IMR-90 (cell line): Measurements from ENCODE around the gene CASS4. TPM values are rescaled to one million over a fixed set of nuclear protein-coding genes. Genes with fewer than 3 reads are reported as not detected.

ENCODE experiments used
- ATAC-seq: fragments of 200-7000 bp; cut with Tn5 transposase; 2 replicates; pipeline ENCODE4 v1.9.1; 2020; ENCODE audit warnings: low read depth, mild to moderate bottlenecking, moderate library complexity
- BruUV-seq: library from RNA; stranded (reverse); fragments of 400-500 nt; replicated peaks from 2 replicates; lab custom pipeline; 2021; lab: Mats Ljungman, UMichigan
- CTCF ChIA-PET: fragments of 300-600 bp; formaldehyde crosslinking; extraction: SDS; loops from one replicate; lab custom pipeline; 2021; ENCODE audit warnings: antibody characterized with exemption; lab: Yijun Ruan, JAX
- POLR2A ChIA-PET: fragments of 300-600 bp; sonication (Branson Sonifier 250); formaldehyde crosslinking; loops from one replicate; lab custom pipeline; 2022; ENCODE audit warnings: antibody characterized with exemption; ENCODE audit not compliant: unreplicated experiment; lab: Charles Lee
- DNase-seq: peaks from one replicate; pipeline ENCODE4 v3.0.0; 2013
- H2AFZ ChIP-seq: replicated peaks from 2 replicates; pipeline ENCODE3; 2013; ENCODE audit warnings: low read length, mild to moderate bottlenecking; ENCODE audit not compliant: poor library complexity
- H2AK5ac ChIP-seq: 2 replicates; pipeline ENCODE4 v1.6.1; 2013; ENCODE audit warnings: low read depth, low read length, inconsistent platforms
- H2AK9ac ChIP-seq: replicated peaks from 2 replicates; pipeline ENCODE3; 2013; ENCODE audit warnings: mild to moderate bottlenecking, low read depth, low read length, moderate library complexity; ENCODE audit not compliant: poor library complexity
- H2BK120ac ChIP-seq: 2 replicates; pipeline ENCODE4 v1.6.1; 2013; ENCODE audit warnings: low read depth, low read length, inconsistent platforms
- H2BK15ac ChIP-seq: 3 replicates; pipeline ENCODE4 v1.6.1; 2013; ENCODE audit warnings: low read depth, low read length, inconsistent platforms
- H2BK20ac ChIP-seq: 2 replicates; pipeline ENCODE4 v1.6.1; 2013; ENCODE audit warnings: low read depth, mild to moderate bottlenecking, inconsistent platforms, low read length, moderate library complexity
- H2BK5ac ChIP-seq: 2 replicates; pipeline ENCODE4 v1.6.1; 2013; ENCODE audit warnings: mild to moderate bottlenecking, low read depth, low read length, inconsistent platforms; ENCODE audit not compliant: poor library complexity, severe bottlenecking
- H3K14ac ChIP-seq: replicated peaks from 2 replicates; pipeline ENCODE4 v1.6.1; 2013; ENCODE audit warnings: low read depth, low read length, inconsistent platforms
- H3K18ac ChIP-seq: 2 replicates; pipeline ENCODE4 v1.6.1; 2013; ENCODE audit warnings: low read depth, low read length, control low read depth
- H3K23ac ChIP-seq: 2 replicates; pipeline ENCODE4 v1.6.1; 2013; ENCODE audit warnings: low read depth, low read length, inconsistent platforms
- H3K27ac ChIP-seq: 2 replicates; pipeline ENCODE4 v1.5.1; 2013; ENCODE audit warnings: mild to moderate bottlenecking, control low read depth, low read length; ENCODE audit not compliant: insufficient read depth
- H3K27me3 ChIP-seq: 2 replicates; pipeline ENCODE4 v1.6.1; 2013; ENCODE audit warnings: low read length; ENCODE audit not compliant: control insufficient read depth, insufficient read depth
- H3K36me3 ChIP-seq: 2 replicates; pipeline ENCODE4 v1.6.1; 2013; ENCODE audit warnings: low read length, mixed read lengths; ENCODE audit not compliant: control insufficient read depth, insufficient read depth
- H3K4ac ChIP-seq: 2 replicates; pipeline ENCODE4 v1.6.1; 2013; ENCODE audit warnings: low read depth, low read length, inconsistent platforms
- H3K4me1 ChIP-seq: 2 replicates; pipeline ENCODE4 v1.6.1; 2013; ENCODE audit warnings: low read length, mixed read lengths; ENCODE audit not compliant: control insufficient read depth, insufficient read depth
- H3K4me2 ChIP-seq: 2 replicates; pipeline ENCODE4 v1.6.1; 2013; ENCODE audit warnings: low read depth, mild to moderate bottlenecking, control low read depth, low read length, moderate library complexity
- H3K4me3 ChIP-seq: 2 replicates; pipeline ENCODE4 v1.5.1; 2013; ENCODE audit warnings: low read depth, mild to moderate bottlenecking, control low read depth, low read length, moderate library complexity; ENCODE audit not compliant: insufficient read depth
- H3K56ac ChIP-seq: 2 replicates; pipeline ENCODE4 v1.6.1; 2013; ENCODE audit warnings: low read length, inconsistent platforms; ENCODE audit not compliant: insufficient read depth; ENCODE audit errors: extremely low read depth
- H3K79me1 ChIP-seq, 2 experiments: 2 replicates each; pipeline ENCODE4 v1.6.1; 2013; ENCODE audit warnings: low read length in 2 of 2, inconsistent platforms in 1 of 2, low read depth in 1 of 2
- H3K9ac ChIP-seq: 2 replicates; pipeline ENCODE4 v1.6.1; 2013; ENCODE audit warnings: low read depth, low read length, control low read depth
- H3K9me1 ChIP-seq: 2 replicates; pipeline ENCODE4 v1.6.1; 2013; ENCODE audit warnings: low read length, inconsistent platforms; ENCODE audit not compliant: insufficient read depth
- H3K9me3 ChIP-seq: 2 replicates; pipeline ENCODE4 v1.6.1; 2013; ENCODE audit warnings: low read length; ENCODE audit not compliant: control insufficient read depth, insufficient read depth
- H4K20me1 ChIP-seq: 2 replicates; pipeline ENCODE4 v1.6.1; 2013; ENCODE audit warnings: low read length, inconsistent platforms; ENCODE audit not compliant: insufficient read depth
- H4K5ac ChIP-seq: 2 replicates; pipeline ENCODE4 v1.6.1; 2013; ENCODE audit warnings: mild to moderate bottlenecking, low read depth, low read length, control low read depth
- H4K8ac ChIP-seq, 2 experiments: 2 replicates each; pipeline ENCODE4 v1.6.1; 2013; ENCODE audit warnings: low read depth in 2 of 2, low read length in 2 of 2, control low read depth in 1 of 2, inconsistent platforms in 1 of 2
- H4K91ac ChIP-seq: 2 replicates; pipeline ENCODE4 v1.6.1; 2013; ENCODE audit warnings: low read depth, low read length, inconsistent platforms; ENCODE audit not compliant: insufficient read depth
- BHLHE40 ChIP-seq: fragments of 150-350 bp; IDR thresholded peaks from 2 replicates; pipeline ENCODE4 v1.6.1; 2016; ENCODE audit warnings: mild to moderate bottlenecking, low read depth, low read length
- CEBPB ChIP-seq: IDR thresholded peaks from 2 replicates; pipeline ENCODE4 v1.6.1; 2012; ENCODE audit warnings: low read depth, low read length, improper control_type of control experiment
- CHD1 ChIP-seq: IDR thresholded peaks from 2 replicates; pipeline ENCODE4 v1.6.1; 2012; ENCODE audit warnings: low read depth, low read length, improper control_type of control experiment
- CTCF ChIP-seq: conservative IDR thresholded peaks from 2 replicates; pipeline ENCODE4 v1.5.1; 2012; ENCODE audit warnings: mild to moderate bottlenecking, low read depth, low read length, improper control_type of control experiment
- ELK1 ChIP-seq: fragments of 150-350 bp; IDR thresholded peaks from 2 replicates; pipeline ENCODE4 v1.6.1; 2016; ENCODE audit warnings: low read depth, mild to moderate bottlenecking, low read length, moderate library complexity, borderline replicate concordance
- FOS ChIP-seq: fragments of 150-350 bp; IDR thresholded peaks from 2 replicates; pipeline ENCODE4 v1.6.1; 2016; ENCODE audit warnings: low read depth, low read length
- MAFK ChIP-seq: IDR thresholded peaks from 2 replicates; pipeline ENCODE4 v1.6.1; 2012; ENCODE audit warnings: low read depth, low read length, improper control_type of control experiment
- MAZ ChIP-seq: IDR thresholded peaks from 2 replicates; pipeline ENCODE4 v1.6.1; 2012; ENCODE audit warnings: low read depth, mild to moderate bottlenecking, low read length, improper control_type of control experiment, moderate library complexity, borderline replicate concordance
- MXI1 ChIP-seq: IDR thresholded peaks from 2 replicates; pipeline ENCODE4 v1.6.1; 2012; ENCODE audit warnings: low read depth, mild to moderate bottlenecking, low read length, moderate library complexity, borderline replicate concordance
- NFE2L2 ChIP-seq: fragments of 150-350 bp; IDR thresholded peaks from 2 replicates; pipeline ENCODE4 v1.6.1; 2016; ENCODE audit warnings: low read depth, mild to moderate bottlenecking, low read length
- POLR2A ChIP-seq: IDR thresholded peaks from 2 replicates; pipeline ENCODE4 v1.6.1; 2012; ENCODE audit warnings: mild to moderate bottlenecking, low read depth, low read length
- RAD21 ChIP-seq: IDR thresholded peaks from 2 replicates; pipeline ENCODE4 v1.6.1; 2012; ENCODE audit warnings: low read length, improper control_type of control experiment
- RCOR1 ChIP-seq: IDR thresholded peaks from 2 replicates; pipeline ENCODE4 v1.6.1; 2012; ENCODE audit warnings: mild to moderate bottlenecking, low read length, improper control_type of control experiment; ENCODE audit not compliant: insufficient replicate concordance
- RFX5 ChIP-seq: IDR thresholded peaks from 2 replicates; pipeline ENCODE4 v1.8.0; 2012; ENCODE audit warnings: low read depth, mild to moderate bottlenecking, low read length, moderate library complexity
- SMC3 ChIP-seq: fragments of 150-350 bp; IDR thresholded peaks from 2 replicates; pipeline ENCODE4 v1.6.1; 2016; ENCODE audit warnings: low read depth, mild to moderate bottlenecking, antibody characterized with exemption, low read length, moderate library complexity
- WGBS, 2 experiments: methylation state at CpG; one replicate each; pipeline versions ENCODE4 v1.1.5 to v1.1.7; 2013; ENCODE audit warnings: missing lambda C conversion rate in 2 of 2; ENCODE audit not compliant: insufficient read length in 1 of 2; ENCODE audit errors: extremely low coverage in 2 of 2; 5-methylcytosine and 5-hydroxymethylcytosine counted together
- dilution Hi-C: fragments of 300-500 bp; cut with HindIII; formaldehyde crosslinking; loops from one replicate; pipeline ENCODE4 v1.14.3; 2018; ENCODE audit warnings: low sequenced_read_pairs; ENCODE audit not compliant: unreplicated experiment
- in situ Hi-C: fragments of 300-500 bp; cut with MboI; formaldehyde crosslinking; loops from 3 replicates; pipeline ENCODE4 v1.14.3; 2019; ENCODE audit warnings: low sequenced_read_pairs, inconsistent platforms, mixed read lengths
- intact Hi-C: fragments of 100-400 bp; cut with micrococcal nuclease; formaldehyde crosslinking; loops from 2 replicates; pipeline ENCODE4 v1.10.0; 2022
- polyA plus RNA-seq, 3 experiments: library from polyadenylated mRNA; depleted of rRNA; stranded (reverse); fragments of >200 nt; gene quantifications; 2 replicates each; pipeline ENCODE4 v1.2.3, GENCODE V29; 2012; ENCODE audit warnings: low replicate concordance in 1 of 3
- total RNA-seq: library from RNA; depleted of rRNA; stranded (reverse); fragments of >200 nt; gene quantifications from 2 replicates; pipeline ENCODE4 v1.2.3, GENCODE V29; 2012
- TF ChIP-seq, protein P1 (sequence below): fragments of 150-350 bp; IDR thresholded peaks from 2 replicates; pipeline ENCODE4 v1.6.1; 2017; ENCODE audit warnings: mild to moderate bottlenecking, antibody characterized with exemption, low read length, low read depth

The CASS4 gene
- total and polyA plus RNA-seq, 2 of the 4 experiments (the other 2 are of a cell fraction): 25.8 to 26.5 TPM

DNA sequence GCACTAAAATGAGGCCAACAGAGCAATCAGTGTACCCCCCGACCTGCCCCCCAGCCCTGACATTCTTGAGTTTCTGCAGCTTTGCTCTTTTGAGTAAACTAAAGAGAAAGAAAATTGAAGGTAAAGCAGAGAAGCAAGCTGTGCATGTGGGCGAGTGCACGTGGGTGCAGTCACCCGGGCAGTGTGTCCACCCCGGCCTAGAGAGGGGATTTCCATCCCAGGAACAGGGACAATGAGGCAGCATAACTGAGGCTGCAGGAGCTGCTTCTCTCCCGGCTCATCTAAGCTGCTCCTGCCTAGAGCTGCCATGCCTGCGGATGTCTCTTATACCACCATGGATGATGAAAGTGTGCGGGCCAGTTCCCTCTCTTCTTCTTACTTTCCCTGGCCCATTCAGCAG is 16.8 kb downstream of the CASS4 start:
- Histone ChIP-seq H3K9me3 (no peaks in the 10 kb centered on the region), H3K27me3 (no peaks in the 10 kb centered on the region), H3K56ac (peak overlapping the region; percentile 92), H2AFZ (peak overlapping the region; percentile 79), H2BK120ac (peak overlapping the region; percentile 97), H3K4me3 (no peak overlapping the region), H3K36me3 (peaks cover 9% of the 10 kb centered on the region), H3K27ac (peak overlapping the region; percentile 96), H4K91ac (peak overlapping the region; percentile 98), H2BK5ac (peak overlapping the region; percentile 97), H4K20me1 (no peaks in the 10 kb centered on the region), H2BK15ac (peak overlapping the region; percentile 99; the same call in 2 of the 3 replicates), H3K23ac (peak overlapping the region; percentile 88), H2AK9ac (peak overlapping the region; percentile 84), H3K4ac (peak overlapping the region; percentile 96), H3K4me1 (peaks cover 42% of the 10 kb centered on the region), H3K9me1 (peaks cover 34% of the 10 kb centered on the region), H3K9ac (peak overlapping the region; percentile 43), H3K79me1 (peaks cover 38 to 76% of the 10 kb centered on the region in 2 experiments), H2BK20ac (peak overlapping the region; percentile 91), H2AK5ac (peak overlapping the region; percentile 97), H4K5ac (peak overlapping the region; percentile 86), H4K8ac (peak overlapping the region; percentile 91 to 94), H3K18ac (peak overlapping the region; percentile 79), H3K14ac (peak overlapping the region; percentile 90), H3K4me2 (peak overlapping the region; percentile 7; the same call in 1 of the 2 replicates)
- in situ Hi-C loops (no loop called here), intact Hi-C loops (no loop called here), dilution Hi-C loops (no loop called here)
- BruUV-seq: no TSS peak
- TF ChIP-seq BHLHE40 (no peak), RCOR1 (no peak), RAD21 (no peak), NFE2L2 (no peak), RFX5 (no peak), MXI1 (no peak), MAZ (no peak), CTCF (no peak), POLR2A (no peak), ELK1 (no peak), FOS (no peak), MAFK (no peak), SMC3 (no peak), CHD1 (no peak), CEBPB (no peak)
- TF ChIP-seq, protein P1, sequence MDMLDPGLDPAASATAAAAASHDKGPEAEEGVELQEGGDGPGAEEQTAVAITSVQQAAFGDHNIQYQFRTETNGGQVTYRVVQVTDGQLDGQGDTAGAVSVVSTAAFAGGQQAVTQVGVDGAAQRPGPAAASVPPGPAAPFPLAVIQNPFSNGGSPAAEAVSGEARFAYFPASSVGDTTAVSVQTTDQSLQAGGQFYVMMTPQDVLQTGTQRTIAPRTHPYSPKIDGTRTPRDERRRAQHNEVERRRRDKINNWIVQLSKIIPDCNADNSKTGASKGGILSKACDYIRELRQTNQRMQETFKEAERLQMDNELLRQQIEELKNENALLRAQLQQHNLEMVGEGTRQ: no peak
- POLR2A ChIA-PET: interaction anchor here (1.6 to 1.7 kb wide), 2 partner anchors 11 kb away, joined by 7 read pairs; no protein-coding TSS in a partner anchor
- DNase-seq: no peak
- CTCF ChIA-PET: no interaction called here
- 96% methylated on average over 4 of the region's 8 CpGs; no CpG with 5 or more reads in 1 of the 2 experiments for WGBS, 2 experiments
- no peak for ATAC-seq
